Measurements from ENCODE around the gene CCNL1. TPM values are rescaled to one million over a fixed set of nuclear protein-coding genes. Genes with fewer than 3 reads are reported as not detected.

Gene CCNL1
- total and polyA plus RNA-seq, 2 experiments from 2014 or later = 87.6 to 223 TPM

GRCh38 chr3:157147099-157147803, 12.7 kb downstream of the CCNL1 start:
- DNase-seq (ENCODE audit: low read depth in 1 of 2, low spot score in 1 of 2) = no peak
- H3K4me1 ChIP-seq (ENCODE audit: low read depth) = no peaks in the 10 kb centered on the region
- H3K36me3 ChIP-seq = peaks cover 74% of the 10 kb centered on the region
- no peaks in the 10 kb centered on the region for H3K27me3 ChIP-seq
- H3K4me3 ChIP-seq = no peak overlapping the region
- no peak for TF ChIP-seq CTCF (IDR thresholded peaks at IDR 0.05; ENCODE audit: low read depth, low read length)
- H3K27ac ChIP-seq = peak overlapping the region; percentile 12
- H3K9me3 ChIP-seq (ENCODE audit: low read depth) = no peaks in the 10 kb centered on the region

GRCh38 chr3:157145606-157146322, 14.2 kb downstream of the CCNL1 start:
- H3K9me3 ChIP-seq (ENCODE audit: low read depth) = no peaks in the 10 kb centered on the region
- DNase-seq (ENCODE audit: low read depth in 1 of 2, low spot score in 1 of 2) = peak in 1 of 2 donors; percentile 52
- peaks cover 59% of the 10 kb centered on the region for H3K36me3 ChIP-seq
- no peak for TF ChIP-seq CTCF (IDR thresholded peaks at IDR 0.05; ENCODE audit: low read depth, low read length)
- no peak overlapping the region for H3K4me3 ChIP-seq
- H3K27ac ChIP-seq = peak overlapping the region; percentile 29
- no peaks in the 10 kb centered on the region for H3K4me1 ChIP-seq (ENCODE audit: low read depth)
- no peaks in the 10 kb centered on the region for H3K27me3 ChIP-seq

- Histone ChIP-seq H3K36me3 (peaks cover 24% of the 10 kb centered on the region), H3K9me3 (ENCODE audit: low read depth) (no peaks in the 10 kb centered on the region), H3K4me3 (no peak overlapping the region), H3K27ac (no peak overlapping the region), H3K27me3 (no peaks in the 10 kb centered on the region), H3K4me1 (ENCODE audit: low read depth) (peaks cover under 1% of the 10 kb centered on the region)
- DNase-seq (ENCODE audit: low read depth in 1 of 2, low spot score in 1 of 2) = no peak
- no peak for TF ChIP-seq CTCF (IDR thresholded peaks at IDR 0.05; ENCODE audit: low read depth, low read length)
Measured at GRCh38 chr3:157142315-157142714, 17.6 kb downstream of the CCNL1 start.

GRCh38 chr3:157139938-157140534, 19.9 kb downstream of the CCNL1 start:
- Histone ChIP-seq H3K36me3 (peaks cover 17% of the 10 kb centered on the region), H3K4me1 (ENCODE audit: low read depth) (peaks cover 23% of the 10 kb centered on the region), H3K27ac (no peak overlapping the region), H3K4me3 (no peak overlapping the region), H3K9me3 (ENCODE audit: low read depth) (no peaks in the 10 kb centered on the region), H3K27me3 (no peaks in the 10 kb centered on the region)
- no peak for TF ChIP-seq CTCF (IDR thresholded peaks at IDR 0.05; ENCODE audit: low read depth, low read length)
- DNase-seq (ENCODE audit: low read depth in 1 of 2, low spot score in 1 of 2) = no peak

- peak in 1 of 2 donors; percentile 72 for DNase-seq (ENCODE audit: low read depth in 1 of 2, low spot score in 1 of 2)
- H3K4me3 ChIP-seq = no peak overlapping the region
- no peak overlapping the region for H3K27ac ChIP-seq
Measured at GRCh38 chr3:157136647-157137387, 23.1 kb downstream of the CCNL1 start.

More at GRCh38 chr3:157136647-157137387, 23.1 kb downstream of the CCNL1 start:
- Histone ChIP-seq H3K4me1 (ENCODE audit: low read depth) (peaks cover 52% of the 10 kb centered on the region), H3K27me3 (no peaks in the 10 kb centered on the region), H3K9me3 (ENCODE audit: low read depth) (no peaks in the 10 kb centered on the region), H3K36me3 (no peaks in the 10 kb centered on the region)
- no peak for TF ChIP-seq CTCF (IDR thresholded peaks at IDR 0.05; ENCODE audit: low read depth, low read length)
